Measurements from ENCODE around the gene RBM10. TPM values are rescaled to one million over a fixed set of nuclear protein-coding genes. Genes with fewer than 3 reads are reported as not detected.
"Not testable (repeated sequence)": the region's sequence is repeated elsewhere in the genome, so short reads cannot be mapped to it uniquely, and the experiment has no call there.

RBM10 gene
- total RNA-seq (10 to 100 TPM; 28.6 to 53.0 (median 36.7) TPM), polyA plus RNA-seq (10 to 100 TPM; 12.0 to 39.5 TPM)
- long read RNA-seq, donor 1, transcript RBM10-203 (24 exons, 3,747 nt) = major isoform, 5 of 129 reads
- long read RNA-seq, donor 1, partial matches to known transcripts = 51 of 129 reads
- long read RNA-seq, donor 1, other reads (novel, unspliced or antisense) = 70 of 129 reads
- long read RNA-seq, donor 2, partial matches to known transcripts = 5 of 8 reads
- long read RNA-seq, donor 2, other reads (novel, unspliced or antisense) = 0 of 8 reads
- long read RNA-seq, donor 3, transcript RBM10-203 (24 exons, 3,747 nt) = major isoform, 20 of 101 reads
- long read RNA-seq, donor 3, partial matches to known transcripts = 34 of 101 reads
- long read RNA-seq, donor 3, other reads (novel, unspliced or antisense) = 40 of 101 reads

- peak within 1 kb of the TSS; percentile 65 for H3K4me3 ChIP-seq
- 29 to 38% (median 35%) methylated on average over 53 to 54 of the region's 54 CpGs for WGBS, 3 donors
- peak within 1 kb of the TSS; percentile 85 to 87 for H3K27ac ChIP-seq
- peak; percentile 90 to 93 (median 90) for DNase-seq
- no peaks in the 10 kb centered on the region for H3K9me3 ChIP-seq
- H3K4me1 ChIP-seq (ENCODE audit: insufficient read depth) = peaks cover 18% of the 10 kb centered on the region
- TF ChIP-seq CTCF (IDR thresholded peaks at IDR 0.05) (peak; percentile 75 to 91 (median 91)), EP300 (IDR thresholded peaks at IDR 0.05) (no peak), POLR2A (IDR thresholded peaks at IDR 0.05) (peak; percentile 69)
- intact Hi-C loops (cut with DNase I) = no loop called here
- no peaks in the 10 kb centered on the region for H3K27me3 ChIP-seq
- no peaks in the 10 kb centered on the region for H3K36me3 ChIP-seq
Measured at GRCh38 chrX:47144626-47145394, at the start of gene RBM10, which contains the start of gene NDUFB11. Gene RBM10, plus strand, starts transcription at chrX:47145221. Its CDS starts 2,261 bp downstream, at chrX:47147482. Gene NDUFB11, minus strand, starts transcription at chrX:47144702. Its CDS starts 23 bp downstream, at chrX:47144679.

GRCh38 chrX:47097018-47097417 is 48.0 kb upstream of the RBM10 start:
- 71 to 80% (median 73%) methylated on average over 4 of the region's 4 CpGs for WGBS, 3 donors
- H3K36me3 ChIP-seq = no peaks in the 10 kb centered on the region
- TF ChIP-seq POLR2A (IDR thresholded peaks at IDR 0.05) (no peak), CTCF (IDR thresholded peaks at IDR 0.05) (no peak), EP300 (IDR thresholded peaks at IDR 0.05) (no peak)
- intact Hi-C loops (cut with DNase I) = no loop called here
- no peak overlapping the region for H3K4me3 ChIP-seq
- H3K27ac ChIP-seq = no peak overlapping the region
- no peaks in the 10 kb centered on the region for H3K27me3 ChIP-seq
- DNase-seq = no peak
- no peaks in the 10 kb centered on the region for H3K9me3 ChIP-seq
- H3K4me1 ChIP-seq (ENCODE audit: insufficient read depth) = no peaks in the 10 kb centered on the region

GRCh38 chrX:47098338-47099094 is 46.5 kb upstream of the RBM10 start:
- Histone ChIP-seq H3K4me1 (ENCODE audit: insufficient read depth) (no peaks in the 10 kb centered on the region), H3K9me3 (no peaks in the 10 kb centered on the region), H3K4me3 (no peak overlapping the region), H3K27me3 (no peaks in the 10 kb centered on the region), H3K27ac (no peak overlapping the region), H3K36me3 (no peaks in the 10 kb centered on the region)
- intact Hi-C loops (cut with DNase I) = no loop called here
- 65 to 72% (median 68%) methylated on average over 2 of the region's 2 CpGs for WGBS, 3 donors
- TF ChIP-seq EP300 (IDR thresholded peaks at IDR 0.05) (no peak), CTCF (IDR thresholded peaks at IDR 0.05) (no peak)
- DNase-seq = no peak

- intact Hi-C loops (cut with DNase I) = no loop called here
- Histone ChIP-seq H3K4me3 (no peak overlapping the region), H3K9me3 (no peaks in the 10 kb centered on the region), H3K36me3 (no peaks in the 10 kb centered on the region), H3K27me3 (no peaks in the 10 kb centered on the region), H3K27ac (no peak overlapping the region), H3K4me1 (ENCODE audit: insufficient read depth) (no peaks in the 10 kb centered on the region)
- 72 to 75% (median 73%) methylated on average over 4 of the region's 4 CpGs for WGBS, 3 donors
- DNase-seq = no peak
- TF ChIP-seq EP300 (IDR thresholded peaks at IDR 0.05) = no peak
- no peak for TF ChIP-seq CTCF (IDR thresholded peaks at IDR 0.05)
- no peak for TF ChIP-seq POLR2A (IDR thresholded peaks at IDR 0.05)
Measured at GRCh38 chrX:47101206-47101605, 43.8 kb upstream of the RBM10 start.

GRCh38 chrX:47110936-47111615 is 33.9 kb upstream of the RBM10 start:
- H3K27ac ChIP-seq; intact Hi-C loops (cut with DNase I); H3K4me3 ChIP-seq; DNase-seq; H3K4me1 ChIP-seq (ENCODE audit: insufficient read depth); H3K27me3 ChIP-seq; H3K36me3 ChIP-seq; H3K9me3 ChIP-seq: not testable (repeated sequence)
- 94 to 95% (median 95%) methylated on average over 25 to 40 of the region's 40 CpGs for WGBS, 3 donors
